GM23338 (cell line): ENCODE measurements around the gene DTNA. TPM values are rescaled to one million over a fixed set of nuclear protein-coding genes. Genes with fewer than 3 reads are reported as not detected.

Experiments
- ATAC-seq: fragments of 200-7000 bp; cut with Tn5 transposase; 3 replicates; pipeline ENCODE4 v1.9.1; 2020
- DNase-seq: peaks from one replicate; pipeline ENCODE4 v3.0.0-alpha.2; 2015; ENCODE audit warnings: low spot score
- H2AFZ ChIP-seq: fragments of 200-600 bp; sonication (generic); 2 replicates; pipeline ENCODE4 v1.8.0; 2016; ENCODE audit warnings: antibody characterized with exemption, mild to moderate bottlenecking, moderate library complexity
- H3F3A ChIP-seq: fragments of 200-600 bp; sonication (generic); replicated peaks from 2 replicates; pipeline ENCODE4 v1.8.0; 2017; ENCODE audit warnings: antibody characterized with exemption, mixed run types, low read depth
- H3K27ac ChIP-seq: fragments of 200-600 bp; sonication (generic); 2 replicates; pipeline ENCODE4 v1.6.1; 2016; ENCODE audit warnings: low read depth
- H3K27me3 ChIP-seq: fragments of 200-600 bp; sonication (generic); 2 replicates; pipeline ENCODE4 v1.8.0; 2016; ENCODE audit warnings: mild to moderate bottlenecking, mixed run types, moderate library complexity; ENCODE audit not compliant: insufficient read depth
- H3K36me3 ChIP-seq: fragments of 200-600 bp; sonication (generic); 2 replicates; pipeline ENCODE4 v1.8.0; 2016; ENCODE audit warnings: mild to moderate bottlenecking; ENCODE audit not compliant: insufficient read depth
- H3K4me1 ChIP-seq: fragments of 200-600 bp; sonication (generic); 2 replicates; pipeline ENCODE4 v1.8.0; 2016; ENCODE audit warnings: mild to moderate bottlenecking, moderate library complexity; ENCODE audit not compliant: insufficient read depth
- H3K4me2 ChIP-seq: fragments of 200-600 bp; sonication (generic); 2 replicates; pipeline ENCODE4 v1.7.1; 2017; ENCODE audit warnings: mixed run types
- H3K4me3 ChIP-seq: fragments of 200-600 bp; sonication (generic); 2 replicates; pipeline ENCODE4 v1.6.1; 2016; ENCODE audit warnings: mixed run types
- H3K79me2 ChIP-seq: fragments of 200-600 bp; sonication (generic); replicated peaks from 2 replicates; pipeline ENCODE4 v1.8.0; 2017; ENCODE audit warnings: mild to moderate bottlenecking; ENCODE audit not compliant: insufficient read depth
- H3K9me2 ChIP-seq: fragments of 200-600 bp; sonication (generic); 2 replicates; pipeline ENCODE4 v1.8.0; 2017; ENCODE audit not compliant: insufficient read depth
- H4K20me1 ChIP-seq: fragments of 200-600 bp; sonication (generic); replicated peaks from 2 replicates; pipeline ENCODE4 v1.8.0; 2017; ENCODE audit warnings: mild to moderate bottlenecking; ENCODE audit not compliant: insufficient read depth
- H3K27ac Mint-ChIP-seq: 2 replicates; pipeline ENCODE4 v1.8.0; 2020; ENCODE audit warnings: inconsistent platforms, mild to moderate bottlenecking, moderate library complexity, mixed read lengths
- H3K27me3 Mint-ChIP-seq: 3 replicates; pipeline ENCODE4 v1.8.0; 2022; ENCODE audit warnings: low read depth, mild to moderate bottlenecking, moderate library complexity, mixed read lengths, inconsistent platforms; ENCODE audit not compliant: insufficient read depth, poor library complexity
- H3K36me3 Mint-ChIP-seq: 3 replicates; pipeline ENCODE4 v1.8.0; 2021; ENCODE audit warnings: low read depth, mild to moderate bottlenecking, inconsistent platforms, moderate library complexity, mixed read lengths
- H3K4me1 Mint-ChIP-seq: 3 replicates; pipeline ENCODE4 v1.8.0; 2020; ENCODE audit warnings: mild to moderate bottlenecking, inconsistent platforms, mixed read lengths
- H3K4me3 Mint-ChIP-seq: 3 replicates; pipeline ENCODE4 v1.8.0; 2021; ENCODE audit warnings: moderate library complexity, mild to moderate bottlenecking, inconsistent platforms, mixed read lengths
- H3K9me3 Mint-ChIP-seq: 3 replicates; pipeline ENCODE4 v1.8.0; 2020; ENCODE audit warnings: moderate library complexity, mild to moderate bottlenecking, inconsistent platforms, mixed read lengths
- POLR2AphosphoS5 ChIP-seq: IDR thresholded peaks from 2 replicates; pipeline ENCODE4 v1.6.1; 2016; ENCODE audit warnings: antibody characterized with exemption, low read depth
- ZNF114 ChIP-seq: fragments of 250-450 bp; sonication (Bioruptor Pico); IDR thresholded peaks from 2 replicates; pipeline ENCODE4 v1.5.0; 2020; ENCODE audit warnings: mild to moderate bottlenecking, moderate library complexity
- ZNF331 ChIP-seq: fragments of 250-450 bp; sonication (Bioruptor Pico); IDR thresholded peaks from 2 replicates; pipeline ENCODE4 v1.5.0; 2020; ENCODE audit warnings: low read depth, mild to moderate bottlenecking, moderate library complexity
- polyA plus RNA-seq: library from polyadenylated mRNA; unstranded; fragments of >200 nt; fragmentation: Nextera tagmentation; extraction: Ambion mirVana; gene quantifications from 2 replicates; pipeline ENCODE4 v1.2.1, GENCODE V29; 2016
- total RNA-seq: library from RNA; depleted of rRNA; stranded (reverse); fragments of >200 nt; shearing (Covaris generic); gene quantifications from 2 replicates; pipeline ENCODE4 v1.2.3, GENCODE V29; 2014
- TF ChIP-seq, protein P1 (sequence below), 2 experiments: fragments of 200-600 bp in 1 of 2; sonication (generic) in 1 of 2; conservative IDR thresholded peaks; 2 replicates each; pipeline versions ENCODE4 v1.5.1 to v1.6.1; 2016 to 2017; ENCODE audit warnings: antibody characterized with exemption in 2 of 2, low read depth in 2 of 2, mild to moderate bottlenecking in 2 of 2, moderate library complexity in 1 of 2

DTNA gene
- total and polyA plus RNA-seq, 2 experiments from 2014 or later, result 11.5 to 25.1 TPM

DNA sequence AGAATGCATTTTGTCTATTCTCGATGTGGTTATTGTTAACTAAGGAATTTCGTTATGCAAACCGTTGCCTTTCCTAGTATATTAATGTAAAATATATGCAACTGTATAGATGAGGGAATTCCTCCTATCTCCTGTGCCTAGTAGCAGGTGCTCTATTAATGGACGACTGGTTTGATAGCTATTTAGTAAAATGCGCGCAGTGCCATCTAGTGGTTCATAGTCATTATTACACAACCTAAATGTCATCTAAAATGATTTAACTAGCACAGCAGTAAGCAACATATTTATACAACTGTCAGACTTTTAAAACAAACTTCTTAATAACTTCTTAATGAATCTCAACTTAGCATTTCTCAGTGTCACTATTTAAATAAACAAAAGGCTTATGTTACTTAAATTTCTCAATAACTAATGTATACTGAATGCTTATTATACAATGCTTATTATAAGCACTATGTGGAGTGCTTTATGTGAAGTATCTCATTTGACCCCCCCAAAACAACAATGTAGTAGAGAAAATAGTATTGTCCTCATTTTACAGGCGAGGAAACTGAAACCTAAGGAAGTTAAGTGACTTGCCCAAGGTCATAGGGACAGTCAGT lies 77.9 kb downstream of the DTNA start:
- H3K4me1 Mint-ChIP-seq, result peaks cover 14% of the 10 kb centered on the region
- peaks cover 14% of the 10 kb centered on the region for H3K4me1 ChIP-seq
- H3K9me3 Mint-ChIP-seq, result peaks cover 5% of the 10 kb centered on the region; the same call in 2 of the 3 replicates
- DNase-seq (peak; percentile 83), ATAC-seq (peak; percentile 72)
- peaks cover 10% of the 10 kb centered on the region; the same call in 2 of the 3 replicates for H3K36me3 Mint-ChIP-seq
- no peaks in the 10 kb centered on the region for H3F3A ChIP-seq
- H2AFZ ChIP-seq, result no peak overlapping the region
- no peak overlapping the region for H3K27ac Mint-ChIP-seq
- H3K4me3 ChIP-seq, result no peak overlapping the region
- no peak overlapping the region for H3K4me2 ChIP-seq
- H3K27me3 Mint-ChIP-seq, result no peaks in the 10 kb centered on the region
- no peak overlapping the region for H3K27ac ChIP-seq
- no peak overlapping the region for H3K4me3 Mint-ChIP-seq
- no peaks in the 10 kb centered on the region for H3K27me3 ChIP-seq
- H3K36me3 ChIP-seq, result peaks cover 7% of the 10 kb centered on the region; the same call in 1 of the 2 replicates
- no peaks in the 10 kb centered on the region for H3K9me2 ChIP-seq
- no peaks in the 10 kb centered on the region for H3K79me2 ChIP-seq
- H4K20me1 ChIP-seq, result no peaks in the 10 kb centered on the region
- no peak for TF ChIP-seq ZNF114 (CRISPR knock-in tag)
- TF ChIP-seq, protein P1, sequence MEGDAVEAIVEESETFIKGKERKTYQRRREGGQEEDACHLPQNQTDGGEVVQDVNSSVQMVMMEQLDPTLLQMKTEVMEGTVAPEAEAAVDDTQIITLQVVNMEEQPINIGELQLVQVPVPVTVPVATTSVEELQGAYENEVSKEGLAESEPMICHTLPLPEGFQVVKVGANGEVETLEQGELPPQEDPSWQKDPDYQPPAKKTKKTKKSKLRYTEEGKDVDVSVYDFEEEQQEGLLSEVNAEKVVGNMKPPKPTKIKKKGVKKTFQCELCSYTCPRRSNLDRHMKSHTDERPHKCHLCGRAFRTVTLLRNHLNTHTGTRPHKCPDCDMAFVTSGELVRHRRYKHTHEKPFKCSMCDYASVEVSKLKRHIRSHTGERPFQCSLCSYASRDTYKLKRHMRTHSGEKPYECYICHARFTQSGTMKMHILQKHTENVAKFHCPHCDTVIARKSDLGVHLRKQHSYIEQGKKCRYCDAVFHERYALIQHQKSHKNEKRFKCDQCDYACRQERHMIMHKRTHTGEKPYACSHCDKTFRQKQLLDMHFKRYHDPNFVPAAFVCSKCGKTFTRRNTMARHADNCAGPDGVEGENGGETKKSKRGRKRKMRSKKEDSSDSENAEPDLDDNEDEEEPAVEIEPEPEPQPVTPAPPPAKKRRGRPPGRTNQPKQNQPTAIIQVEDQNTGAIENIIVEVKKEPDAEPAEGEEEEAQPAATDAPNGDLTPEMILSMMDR (conservative IDR thresholded peaks at IDR 0.05; ENCODE audit: low read depth in 2 of 2), result peak; percentile 79 to 83

- ATAC-seq (no peak), DNase-seq (no peak)
- Histone ChIP-seq H3K4me3 (no peak overlapping the region), H3K4me2 (no peak overlapping the region), H3K79me2 (no peaks in the 10 kb centered on the region), H3F3A (no peaks in the 10 kb centered on the region), H2AFZ (no peak overlapping the region), H3K27me3 (no peaks in the 10 kb centered on the region), H3K4me1 (peaks cover 14% of the 10 kb centered on the region), H3K27ac (no peak overlapping the region), H4K20me1 (no peaks in the 10 kb centered on the region), H3K36me3 (peaks cover 7% of the 10 kb centered on the region; the same call in 1 of the 2 replicates), H3K9me2 (no peaks in the 10 kb centered on the region)
- TF ChIP-seq ZNF114 (CRISPR knock-in tag) (no peak), POLR2AphosphoS5 (no peak), ZNF331 (CRISPR knock-in tag) (no peak)
- TF ChIP-seq, protein P1 (conservative IDR thresholded peaks at IDR 0.05; ENCODE audit: low read depth in 2 of 2), result 0 out of 4 replicates have a peak, but pooled peaks of 1 of the 2 experiments have one; percentile 10
- H3K36me3 Mint-ChIP-seq, result peaks cover 21% of the 10 kb centered on the region
- no peak overlapping the region for H3K4me3 Mint-ChIP-seq
- no peak overlapping the region for H3K27ac Mint-ChIP-seq
- H3K9me3 Mint-ChIP-seq, result peaks cover 5% of the 10 kb centered on the region; the same call in 2 of the 3 replicates
- peaks cover 25% of the 10 kb centered on the region for H3K4me1 Mint-ChIP-seq
- peaks cover 2% of the 10 kb centered on the region for H3K27me3 Mint-ChIP-seq
Measured at GRCh38 chr18:34789768-34790344, 79.8 kb downstream of the DTNA start.
